ENCODE measurements around the gene ARID3C.

The ARID3C gene

DNA sequence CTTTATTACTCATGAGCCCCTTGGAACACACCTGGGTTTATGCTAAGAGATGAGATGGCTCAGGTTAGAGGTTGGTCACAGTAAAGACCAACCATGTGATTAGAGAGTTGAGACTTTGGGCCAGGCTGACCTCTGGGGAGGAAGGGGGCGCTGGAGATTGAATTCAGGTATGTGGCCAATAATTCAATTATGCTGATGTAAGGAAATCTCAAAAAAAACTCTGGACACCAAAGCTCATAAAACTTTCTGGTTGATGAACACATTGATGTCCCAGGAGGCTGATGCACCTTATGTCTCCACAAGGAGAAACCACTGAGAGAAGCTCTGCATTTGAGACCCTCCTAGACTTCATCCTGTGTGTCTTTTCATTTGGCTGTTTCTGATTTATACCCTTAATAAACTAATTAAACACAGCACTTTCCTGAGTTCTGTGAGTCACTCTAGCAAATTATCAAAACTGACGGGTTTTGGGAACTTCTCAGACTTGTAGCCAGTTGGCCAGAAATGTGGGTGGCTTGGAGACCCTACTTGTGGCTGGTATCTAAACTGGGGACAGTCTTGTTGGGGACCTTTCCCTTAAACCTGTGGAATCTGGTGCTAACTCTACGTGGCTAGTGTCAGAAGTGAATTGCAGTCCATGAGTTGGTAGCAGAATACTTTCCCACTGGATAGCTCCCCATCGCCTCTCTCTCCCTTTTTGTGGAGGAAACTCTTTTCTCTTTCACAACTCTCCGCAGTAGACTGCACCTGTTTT is 41.1 kb upstream of the ARID3C start (continued):
- TF ChIP-seq, protein P1, sequence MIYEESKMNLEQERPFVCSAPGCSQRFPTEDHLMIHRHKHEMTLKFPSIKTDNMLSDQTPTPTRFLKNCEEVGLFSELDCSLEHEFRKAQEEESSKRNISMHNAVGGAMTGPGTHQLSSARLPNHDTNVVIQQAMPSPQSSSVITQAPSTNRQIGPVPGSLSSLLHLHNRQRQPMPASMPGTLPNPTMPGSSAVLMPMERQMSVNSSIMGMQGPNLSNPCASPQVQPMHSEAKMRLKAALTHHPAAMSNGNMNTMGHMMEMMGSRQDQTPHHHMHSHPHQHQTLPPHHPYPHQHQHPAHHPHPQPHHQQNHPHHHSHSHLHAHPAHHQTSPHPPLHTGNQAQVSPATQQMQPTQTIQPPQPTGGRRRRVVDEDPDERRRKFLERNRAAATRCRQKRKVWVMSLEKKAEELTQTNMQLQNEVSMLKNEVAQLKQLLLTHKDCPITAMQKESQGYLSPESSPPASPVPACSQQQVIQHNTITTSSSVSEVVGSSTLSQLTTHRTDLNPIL (CRISPR knock-in tag; IDR thresholded peaks at IDR 0.05; ENCODE audit: low read depth): no peak
- no peak for TF ChIP-seq ESRRG (CRISPR knock-in tag; IDR thresholded peaks at IDR 0.05)

GRCh38 chr9:34665381-34666250 is 36.8 kb upstream of the ARID3C start:
- no peak for TF ChIP-seq BACH2 (CRISPR knock-in tag; IDR thresholded peaks at IDR 0.05; ENCODE audit: borderline replicate concordance)
- TF ChIP-seq, protein P2, sequence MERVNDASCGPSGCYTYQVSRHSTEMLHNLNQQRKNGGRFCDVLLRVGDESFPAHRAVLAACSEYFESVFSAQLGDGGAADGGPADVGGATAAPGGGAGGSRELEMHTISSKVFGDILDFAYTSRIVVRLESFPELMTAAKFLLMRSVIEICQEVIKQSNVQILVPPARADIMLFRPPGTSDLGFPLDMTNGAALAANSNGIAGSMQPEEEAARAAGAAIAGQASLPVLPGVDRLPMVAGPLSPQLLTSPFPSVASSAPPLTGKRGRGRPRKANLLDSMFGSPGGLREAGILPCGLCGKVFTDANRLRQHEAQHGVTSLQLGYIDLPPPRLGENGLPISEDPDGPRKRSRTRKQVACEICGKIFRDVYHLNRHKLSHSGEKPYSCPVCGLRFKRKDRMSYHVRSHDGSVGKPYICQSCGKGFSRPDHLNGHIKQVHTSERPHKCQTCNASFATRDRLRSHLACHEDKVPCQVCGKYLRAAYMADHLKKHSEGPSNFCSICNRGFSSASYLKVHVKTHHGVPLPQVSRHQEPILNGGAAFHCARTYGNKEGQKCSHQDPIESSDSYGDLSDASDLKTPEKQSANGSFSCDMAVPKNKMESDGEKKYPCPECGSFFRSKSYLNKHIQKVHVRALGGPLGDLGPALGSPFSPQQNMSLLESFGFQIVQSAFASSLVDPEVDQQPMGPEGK (CRISPR knock-in tag; IDR thresholded peaks at IDR 0.05; ENCODE audit: borderline replicate concordance): peak; percentile 51; the same call in 1 of the 2 replicates
- peak; percentile 86 for ATAC-seq

DNA sequence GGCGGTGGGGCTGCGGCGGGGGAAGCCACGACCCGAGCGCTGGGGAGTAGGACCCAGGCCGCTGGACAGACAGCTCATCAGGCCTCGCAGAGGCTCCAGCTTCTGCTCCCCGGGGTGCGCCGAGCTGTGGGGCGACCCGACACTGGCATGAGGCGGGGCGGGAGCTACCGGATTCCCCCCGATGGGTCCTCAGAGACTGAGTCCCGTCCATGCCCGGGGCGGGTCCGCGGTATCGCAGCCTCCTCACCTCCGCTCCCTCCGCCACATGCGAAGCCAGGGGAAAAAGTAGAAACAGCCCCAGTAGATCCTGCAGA is 36.2 kb upstream of the ARID3C start:
- ATAC-seq: no peak; the same call in 2 of the 3 replicates
- TF ChIP-seq ZFP3 (CRISPR knock-in tag; IDR thresholded peaks at IDR 0.05) (no peak), ARNTL (CRISPR knock-in tag; IDR thresholded peaks at IDR 0.05; ENCODE audit: borderline replicate concordance, low read depth) (no peak), PPARA (CRISPR knock-in tag; IDR thresholded peaks at IDR 0.05; ENCODE audit: borderline replicate concordance) (no peak), TOX (CRISPR knock-in tag; IDR thresholded peaks at IDR 0.05; ENCODE audit: borderline replicate concordance) (no peak), ZFP30 (CRISPR knock-in tag; IDR thresholded peaks at IDR 0.05) (no peak), ZC3H10 (CRISPR knock-in tag; IDR thresholded peaks at IDR 0.05) (no peak), TSHZ2 (CRISPR knock-in tag; IDR thresholded peaks at IDR 0.05) (no peak), TCF4 (CRISPR knock-in tag; IDR thresholded peaks at IDR 0.05; ENCODE audit: borderline replicate concordance) (no peak), CSDC2 (CRISPR knock-in tag; IDR thresholded peaks at IDR 0.05) (no peak), ESRRG (CRISPR knock-in tag; IDR thresholded peaks at IDR 0.05) (no peak), GLIS3 (CRISPR knock-in tag; IDR thresholded peaks at IDR 0.05) (no peak), ZNF70 (CRISPR knock-in tag; IDR thresholded peaks at IDR 0.05) (no peak), POU6F1 (CRISPR knock-in tag; IDR thresholded peaks at IDR 0.05; ENCODE audit: borderline replicate concordance, low read depth) (no peak), ZNF565 (CRISPR knock-in tag; conservative IDR thresholded peaks at IDR 0.05; ENCODE audit: low read depth) (no peak), BACH2 (CRISPR knock-in tag; IDR thresholded peaks at IDR 0.05; ENCODE audit: borderline replicate concordance) (no peak), OSR1 (CRISPR knock-in tag; IDR thresholded peaks at IDR 0.05) (no peak), SNAI2 (CRISPR knock-in tag; IDR thresholded peaks at IDR 0.05) (no peak), ISL1 (CRISPR knock-in tag; IDR thresholded peaks at IDR 0.05) (no peak)
- TF ChIP-seq, protein P2 (CRISPR knock-in tag; IDR thresholded peaks at IDR 0.05; ENCODE audit: borderline replicate concordance): no peak

Data from SK-N-SH treated with all-trans-retinoic acid at 6 μM for 48 hours (cell line).